Fibroblast of skin of right quadriceps (primary cell): ENCODE results near the gene MTA2.
A peak's percentile ranks its signal among the peaks of the same experiment; 100 is the strongest.
"Not testable (repeated sequence)": the region's sequence is repeated elsewhere in the genome, so short reads cannot be mapped to it uniquely, and the experiment has no call there.

Experiments
- DNase-seq: peaks from one replicate; pipeline ENCODE4 v3.0.0-alpha.2; 2013

Gene MTA2

GRCh38 chr11:62565100-62565802 is 36.4 kb downstream of the MTA2 start:
- DNase-seq = no peak

GRCh38 chr11:62561677-62562230 is 39.9 kb downstream of the MTA2 start:
- not testable (repeated sequence) for DNase-seq

- peak; percentile 98 for DNase-seq
Observed at GRCh38 chr11:62560566-62561103, 41.0 kb downstream of the MTA2 start.

GRCh38 chr11:62559626-62560025 is 42.0 kb downstream of the MTA2 start:
- DNase-seq = not testable (repeated sequence)

GRCh38 chr11:62559204-62559603 is 42.5 kb downstream of the MTA2 start:
- no peak for DNase-seq

GRCh38 chr11:62558669-62559068 is 43.0 kb downstream of the MTA2 start:
- DNase-seq = no peak

- no peak for DNase-seq
Observed at GRCh38 chr11:62556875-62557631, 44.6 kb downstream of the MTA2 start.

GRCh38 chr11:62556108-62556874 is 45.4 kb downstream of the MTA2 start:
- peak; percentile 95 for DNase-seq

GRCh38 chr11:62555464-62556107 is 46.1 kb downstream of the MTA2 start:
- DNase-seq = no peak

- no peak for DNase-seq
Observed at GRCh38 chr11:62554387-62555167, 47.1 kb downstream of the MTA2 start.

GRCh38 chr11:62553839-62554361 is 47.8 kb downstream of the MTA2 start:
- DNase-seq = peak; percentile 94

GRCh38 chr11:62553080-62553838 is 48.4 kb downstream of the MTA2 start:
- peak; percentile 95 for DNase-seq

GRCh38 chr11:62552485-62553079 is 49.1 kb downstream of the MTA2 start:
- DNase-seq = peak; percentile 77

GRCh38 chr11:62550478-62550877 is 51.2 kb downstream of the MTA2 start:
- not testable (repeated sequence) for DNase-seq

GRCh38 chr11:62548545-62549335 is 52.9 kb downstream of the MTA2 start:
- no peak for DNase-seq

- DNase-seq = no peak
Observed at GRCh38 chr11:62547691-62548281, 53.9 kb downstream of the MTA2 start.

GRCh38 chr11:62546929-62547625 is 54.6 kb downstream of the MTA2 start:
- peak; percentile 39 for DNase-seq
